ENCODE data around the gene ARHGAP23. TPM values are rescaled to one million over a fixed set of nuclear protein-coding genes. Genes with fewer than 3 reads are reported as not detected.

Gene ARHGAP23
- total and polyA plus RNA-seq, 8 donors: 27.7 to 51.0 (median 39.7) TPM

DNA sequence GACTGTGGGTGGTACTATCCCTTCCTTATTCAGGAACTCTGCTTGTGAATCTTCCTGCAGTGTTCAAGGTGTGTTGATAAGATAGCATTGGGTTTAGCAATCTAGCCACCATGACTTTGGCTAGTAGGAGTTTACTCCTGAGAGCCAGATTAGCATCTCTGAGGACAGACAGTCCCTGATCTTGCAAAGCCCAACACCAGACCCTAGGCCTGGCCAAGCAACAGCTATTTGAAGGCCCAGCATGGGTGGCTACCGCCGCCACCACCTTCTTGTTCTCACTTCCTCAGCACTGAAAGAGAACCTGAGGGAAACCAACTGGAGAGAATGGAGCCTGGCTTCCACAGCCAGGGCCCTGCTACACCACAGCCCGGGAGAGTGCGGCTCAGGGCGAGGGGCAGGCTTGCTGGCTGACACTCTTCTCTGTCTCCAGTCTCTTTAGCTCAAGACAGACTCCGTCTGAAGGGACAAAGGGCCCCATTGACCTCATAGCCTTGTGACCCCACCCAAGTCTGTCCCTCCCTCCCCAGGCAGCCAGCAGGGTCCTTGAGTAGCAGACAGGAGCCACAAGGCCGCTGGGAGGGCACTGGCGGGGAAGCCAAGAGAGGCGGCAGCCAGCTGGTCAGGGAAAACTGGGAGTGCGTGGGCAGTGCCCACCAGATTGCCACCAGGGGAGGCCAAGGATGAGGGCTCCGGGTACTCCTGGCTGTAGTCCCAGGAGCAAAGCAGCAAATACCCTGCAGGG lies 10.9 kb upstream of the ARHGAP23 start:
- intact Hi-C loops (cut with DNase I): loop anchor here in 1 of 2 donors (10.0 kb wide), 1 partner anchor 63 kb away; the partner anchor contains the start of gene SOCS7
- TF ChIP-seq, protein P1, sequence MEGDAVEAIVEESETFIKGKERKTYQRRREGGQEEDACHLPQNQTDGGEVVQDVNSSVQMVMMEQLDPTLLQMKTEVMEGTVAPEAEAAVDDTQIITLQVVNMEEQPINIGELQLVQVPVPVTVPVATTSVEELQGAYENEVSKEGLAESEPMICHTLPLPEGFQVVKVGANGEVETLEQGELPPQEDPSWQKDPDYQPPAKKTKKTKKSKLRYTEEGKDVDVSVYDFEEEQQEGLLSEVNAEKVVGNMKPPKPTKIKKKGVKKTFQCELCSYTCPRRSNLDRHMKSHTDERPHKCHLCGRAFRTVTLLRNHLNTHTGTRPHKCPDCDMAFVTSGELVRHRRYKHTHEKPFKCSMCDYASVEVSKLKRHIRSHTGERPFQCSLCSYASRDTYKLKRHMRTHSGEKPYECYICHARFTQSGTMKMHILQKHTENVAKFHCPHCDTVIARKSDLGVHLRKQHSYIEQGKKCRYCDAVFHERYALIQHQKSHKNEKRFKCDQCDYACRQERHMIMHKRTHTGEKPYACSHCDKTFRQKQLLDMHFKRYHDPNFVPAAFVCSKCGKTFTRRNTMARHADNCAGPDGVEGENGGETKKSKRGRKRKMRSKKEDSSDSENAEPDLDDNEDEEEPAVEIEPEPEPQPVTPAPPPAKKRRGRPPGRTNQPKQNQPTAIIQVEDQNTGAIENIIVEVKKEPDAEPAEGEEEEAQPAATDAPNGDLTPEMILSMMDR (IDR thresholded peaks at IDR 0.05): no peak
- DNase-seq (no peak), ATAC-seq (no peak)
- H3K27me3 ChIP-seq: peaks cover 12 to 72% of the 10 kb centered on the region in 2 donors
- no peak overlapping the region for H3K27ac ChIP-seq
- H3K4me1 ChIP-seq: peaks cover 0 to 13% of the 10 kb centered on the region in 2 donors
- no peaks in the 10 kb centered on the region for H3K9me3 ChIP-seq
- H3K36me3 ChIP-seq: no peaks in the 10 kb centered on the region
- no peak overlapping the region for H3K4me3 ChIP-seq

DNA sequence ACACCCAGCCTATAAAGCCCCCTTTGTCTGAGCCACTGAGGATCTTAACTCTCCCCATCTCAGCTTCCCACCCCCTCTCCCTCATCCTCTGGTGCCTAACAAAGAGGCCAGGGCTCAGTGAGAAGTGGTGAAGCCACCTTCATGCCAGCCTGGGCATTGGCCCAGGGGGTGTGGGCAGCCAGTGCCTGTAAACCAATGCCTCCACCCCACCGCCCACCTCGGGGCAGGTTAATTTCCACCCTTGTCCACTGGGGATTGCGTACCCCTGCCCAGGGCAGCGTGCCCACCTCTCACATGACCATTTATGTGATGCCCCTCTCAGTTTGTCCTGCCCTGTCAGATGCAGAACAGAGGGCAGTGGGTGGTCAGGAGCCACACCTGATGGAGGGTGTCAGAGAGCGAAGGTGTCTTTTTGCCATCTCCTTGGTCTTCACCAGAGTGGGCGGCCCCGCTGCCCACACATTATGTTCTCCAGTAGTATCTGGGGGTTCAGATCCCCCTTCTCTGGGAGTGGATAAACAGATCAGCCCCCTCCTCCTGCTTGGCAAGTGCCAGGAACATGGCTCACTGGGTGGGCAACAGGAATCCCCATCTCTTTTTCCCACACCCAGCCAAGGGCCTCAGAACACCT lies 10.1 kb upstream of the ARHGAP23 start:
- intact Hi-C loops (cut with DNase I): loop anchor here in 1 of 2 donors (10.0 kb wide), 1 partner anchor 63 kb away; the partner anchor contains the start of gene SOCS7
- no peak overlapping the region for H3K4me3 ChIP-seq
- TF ChIP-seq, protein P1 (IDR thresholded peaks at IDR 0.05): no peak
- H3K36me3 ChIP-seq: no peaks in the 10 kb centered on the region
- ATAC-seq: no peak
- H3K27ac ChIP-seq: no peak overlapping the region
- H3K27me3 ChIP-seq: peaks cover 12 to 80% of the 10 kb centered on the region in 2 donors
- no peak for DNase-seq
- H3K4me1 ChIP-seq: peaks cover 0 to 13% of the 10 kb centered on the region in 2 donors
- H3K9me3 ChIP-seq: no peaks in the 10 kb centered on the region

DNA sequence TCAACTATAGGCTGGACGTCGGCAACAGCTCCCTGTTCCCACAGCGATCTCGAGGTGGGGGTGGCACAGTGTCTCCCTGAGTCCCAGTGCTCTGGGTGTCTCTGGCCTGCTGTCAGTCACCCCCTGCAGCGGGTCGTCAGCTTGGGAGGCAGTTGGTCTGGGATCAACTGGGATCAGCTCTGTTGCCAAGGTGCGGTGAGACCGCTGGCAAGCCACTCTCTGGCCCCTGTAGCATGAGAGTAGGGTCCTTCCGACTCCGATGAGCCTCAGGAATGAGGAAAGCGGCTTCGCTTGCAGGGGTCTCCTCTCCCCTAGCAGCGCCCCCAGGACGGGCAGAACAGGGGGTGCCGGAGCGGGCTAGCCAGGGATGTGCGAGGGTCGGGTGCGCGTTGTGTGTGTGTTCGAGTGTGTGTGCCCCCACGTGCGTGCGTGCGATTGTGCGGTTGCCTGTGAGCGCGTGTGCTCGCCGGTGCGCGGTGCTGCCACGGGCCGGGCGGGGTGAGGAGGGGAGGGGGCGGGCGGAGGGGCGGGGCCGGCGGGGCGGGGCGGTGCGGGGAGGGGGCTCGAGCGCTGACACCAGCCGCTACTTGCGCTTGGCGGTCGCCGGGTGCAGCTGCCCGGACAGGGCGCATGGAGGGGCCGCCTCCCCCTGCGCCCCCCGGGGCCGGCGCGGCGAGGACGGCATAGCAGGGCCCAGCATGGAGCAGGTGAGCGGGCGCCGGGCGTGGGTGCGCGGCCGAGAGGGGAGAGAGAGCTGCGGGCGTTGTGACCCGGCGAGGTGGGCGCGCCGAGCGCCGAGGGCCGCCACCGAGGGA lies 9.4 kb upstream of the ARHGAP23 start:
- intact Hi-C loops (cut with DNase I): loop anchor here in 1 of 2 donors (10.0 kb wide), 1 partner anchor 64 kb away; the partner anchor contains the start of gene SOCS7
- ATAC-seq (no peak), DNase-seq (peak in 1 of 4 donors; percentile 80)
- TF ChIP-seq, protein P1 (IDR thresholded peaks at IDR 0.05): no peak
- no peaks in the 10 kb centered on the region for H3K9me3 ChIP-seq
- no peak overlapping the region for H3K27ac ChIP-seq
- peaks cover 0 to 16% of the 10 kb centered on the region in 2 donors for H3K4me1 ChIP-seq
- H3K36me3 ChIP-seq: no peaks in the 10 kb centered on the region
- H3K4me3 ChIP-seq: no peak overlapping the region
- H3K27me3 ChIP-seq: peaks cover 12 to 82% of the 10 kb centered on the region in 2 donors

DNA sequence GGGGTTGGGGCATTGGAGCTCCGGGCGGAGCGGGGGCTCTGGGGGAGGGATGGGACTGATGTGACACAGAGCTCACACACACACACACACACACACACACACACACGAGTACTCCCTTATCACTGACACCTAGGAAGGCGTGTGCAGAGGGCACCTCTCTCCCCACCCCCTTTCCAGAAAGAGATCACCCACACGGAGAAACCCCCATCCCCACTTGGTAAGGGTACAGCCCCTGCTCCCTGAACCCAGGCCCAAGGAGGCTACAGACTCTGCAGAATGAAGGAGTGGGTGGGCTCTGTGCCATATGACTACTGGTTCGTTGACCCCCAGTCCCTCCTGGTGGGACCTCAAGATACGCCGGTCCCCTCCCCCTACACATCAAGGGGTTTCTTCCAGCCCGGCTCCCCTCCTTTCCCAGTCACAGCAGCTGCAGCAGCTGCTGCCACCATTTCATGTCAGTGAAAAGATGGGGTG lies 8.7 kb upstream of the ARHGAP23 start:
- TF ChIP-seq, protein P1 (IDR thresholded peaks at IDR 0.05): no peak
- H3K27ac ChIP-seq: no peak overlapping the region
- ATAC-seq (no peak), DNase-seq (no peak)
- intact Hi-C loops (cut with DNase I): loop anchor here in 1 of 2 donors (10.0 kb wide), 1 partner anchor 65 kb away; the partner anchor contains the start of gene SOCS7
- no peaks in the 10 kb centered on the region for H3K9me3 ChIP-seq
- peaks cover 12 to 82% of the 10 kb centered on the region in 2 donors for H3K27me3 ChIP-seq
- no peaks in the 10 kb centered on the region for H3K36me3 ChIP-seq
- H3K4me3 ChIP-seq: no peak overlapping the region
- H3K4me1 ChIP-seq: peaks cover 0 to 17% of the 10 kb centered on the region in 2 donors
